ENCODE data around the gene ULK4.
A peak's percentile ranks its signal among the peaks of the same experiment; 100 is the strongest.
"Not testable (repeated sequence)": the region's sequence is repeated elsewhere in the genome, so short reads cannot be mapped to it uniquely, and the experiment has no call there.

ULK4 gene

DNA sequence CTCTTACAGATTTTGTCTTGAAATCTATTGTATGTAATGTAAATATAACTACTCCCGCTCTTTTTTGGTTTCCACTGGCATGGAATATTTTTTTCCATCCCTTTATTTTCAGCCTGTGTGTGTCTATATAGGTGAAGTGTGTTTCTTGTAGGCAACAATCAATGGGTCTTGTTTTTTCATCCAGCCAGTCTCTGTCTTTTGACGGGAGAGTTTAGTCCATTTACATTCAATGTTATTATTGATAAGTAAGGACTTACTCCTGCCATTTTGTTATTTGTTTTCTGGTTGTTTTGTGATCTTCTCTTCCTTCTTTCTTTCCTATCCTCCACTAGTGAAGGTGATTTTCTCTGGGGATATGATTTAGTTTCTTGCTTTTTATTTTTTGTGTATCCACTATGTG is 101.4 kb downstream of the ULK4 start:
- DNase-seq = not testable (repeated sequence)

DNA sequence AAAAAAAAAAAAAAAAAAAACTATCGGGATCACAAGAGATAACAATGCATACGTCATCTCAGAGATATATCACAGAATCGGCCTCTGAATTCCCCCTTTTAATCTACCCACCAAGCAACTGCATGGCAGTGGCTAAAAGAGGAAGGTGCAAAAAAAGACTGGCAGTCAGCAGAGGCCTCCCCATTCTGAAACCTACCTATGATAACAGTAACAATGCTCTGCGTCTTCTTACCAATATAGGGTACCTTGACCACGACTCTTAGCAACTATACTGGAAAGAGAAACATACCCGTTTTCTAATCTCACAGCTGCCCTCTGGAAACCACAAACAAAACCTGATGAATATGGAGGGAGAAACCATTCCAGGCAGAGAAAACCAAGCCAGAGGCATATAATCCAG is 106.9 kb downstream of the ULK4 start:
- DNase-seq = no peak

- no peak for DNase-seq
These were observed 108.2 kb downstream of the ULK4 start for GRCh38 chr3:41853540-41854196.

GRCh38 chr3:41848753-41849574 is 112.9 kb downstream of the ULK4 start:
- peak in 1 of 2 experiments; percentile 31 for DNase-seq

DNA sequence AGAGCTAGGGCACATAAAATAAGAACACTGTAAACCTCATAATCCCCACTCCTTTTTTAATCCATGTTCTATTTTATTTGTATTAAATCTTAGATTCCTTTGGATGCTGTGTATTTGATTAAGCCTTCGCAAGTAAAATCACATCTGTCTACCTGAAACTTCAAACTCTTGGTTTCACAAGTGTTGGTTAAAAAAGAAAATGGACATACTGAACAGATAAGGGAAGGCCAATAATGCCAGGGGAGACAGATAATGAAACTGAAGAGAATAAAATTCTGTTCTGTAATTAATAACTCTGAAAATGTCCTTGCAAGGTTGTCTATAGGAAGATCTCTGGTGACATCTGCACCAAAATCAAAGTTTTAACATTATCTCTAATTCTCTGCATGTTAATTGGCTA is 114.2 kb downstream of the ULK4 start:
- DNase-seq = no peak

GRCh38 chr3:41846850-41847249 is 115.1 kb downstream of the ULK4 start:
- no peak for DNase-seq

- no peak for DNase-seq
These were observed 116.1 kb downstream of the ULK4 start for GRCh38 chr3:41845826-41846225.

DNA sequence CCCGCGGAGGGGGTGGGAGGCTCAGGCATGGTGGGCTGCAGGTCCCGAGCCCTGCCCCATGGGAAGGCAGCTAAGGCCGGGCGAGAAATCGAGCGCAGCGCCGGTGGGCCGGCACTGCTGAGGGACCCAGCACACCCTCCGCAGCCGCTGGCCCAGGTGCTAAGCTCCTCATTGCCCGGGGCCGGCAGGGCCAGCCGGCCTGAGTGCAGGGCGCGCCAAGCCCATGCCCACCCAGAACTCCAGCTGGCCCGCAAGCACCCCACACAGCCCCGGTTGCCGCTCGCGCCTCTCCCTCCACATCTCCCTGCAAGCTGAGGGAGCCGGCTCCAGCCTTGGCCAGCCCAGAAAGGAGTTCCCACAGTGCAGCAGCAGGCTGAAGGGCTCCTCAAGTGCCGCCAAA is 117.6 kb downstream of the ULK4 start:
- not testable (repeated sequence) for DNase-seq

- DNase-seq = not testable (repeated sequence)
These were observed 120.8 kb downstream of the ULK4 start for GRCh38 chr3:41840936-41841668.

GRCh38 chr3:41836360-41837134 is 125.4 kb downstream of the ULK4 start:
- DNase-seq = peak; percentile 28 to 45

- DNase-seq = no peak
These were observed 128.3 kb downstream of the ULK4 start for GRCh38 chr3:41833628-41834027.

DNA sequence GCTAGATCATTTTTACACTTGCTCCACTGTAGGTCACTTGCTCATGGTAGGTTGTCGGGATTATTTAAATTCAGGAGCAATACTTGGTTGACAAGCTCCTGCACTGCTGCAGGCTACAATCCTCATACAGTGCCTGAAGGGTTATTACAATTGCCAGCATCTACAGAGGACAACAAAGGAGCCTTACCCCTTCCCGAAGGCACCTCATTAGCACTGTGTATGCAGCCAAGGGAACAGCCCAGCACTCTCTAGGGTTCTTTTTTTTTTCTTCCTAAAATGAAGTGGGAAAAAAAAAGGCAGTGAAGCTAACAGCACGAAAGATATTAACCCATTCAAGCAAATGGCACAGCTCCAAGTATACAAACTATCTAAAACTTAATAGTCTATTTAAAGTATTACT is 142.7 kb downstream of the ULK4 start:
- DNase-seq = no peak

DNA sequence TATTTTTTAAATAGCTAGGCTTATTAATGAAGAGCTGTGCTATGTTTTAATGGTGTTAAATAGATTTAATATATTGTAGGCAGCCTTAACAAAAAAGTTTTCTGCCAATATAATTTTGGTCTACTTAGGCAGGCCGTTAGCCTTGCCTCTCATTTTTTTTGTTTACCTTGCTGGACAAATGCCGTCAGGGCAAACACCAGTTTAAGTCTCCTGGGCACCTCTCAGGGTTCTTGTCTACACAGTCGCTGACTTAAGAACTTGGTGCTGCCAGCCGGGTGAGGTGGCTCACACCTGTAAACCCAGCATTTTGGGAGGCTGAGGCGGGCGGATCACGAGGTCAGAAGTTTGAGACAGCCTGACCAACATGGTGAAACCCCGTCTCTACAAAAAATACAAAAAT is 153.3 kb downstream of the ULK4 start:
- DNase-seq = no peak

DNA sequence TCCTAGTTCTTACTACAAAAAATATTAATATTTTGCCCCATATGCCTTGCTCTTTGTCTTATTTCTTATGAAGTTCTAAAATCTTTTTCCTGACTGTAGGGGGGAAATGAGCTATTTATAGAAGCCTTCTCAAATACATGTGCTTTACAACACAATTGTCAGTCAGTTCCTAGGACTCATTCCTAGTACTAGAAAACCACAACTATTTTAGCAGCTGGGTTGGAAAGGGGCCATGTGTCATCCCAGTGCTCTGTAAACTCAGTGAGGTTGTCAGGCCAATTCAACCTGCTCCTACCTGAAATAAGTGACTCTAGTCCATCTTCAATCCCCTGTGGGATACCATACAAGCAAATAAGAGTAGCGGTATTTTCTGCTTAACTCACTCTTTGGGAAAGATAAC is 153.8 kb downstream of the ULK4 start:
- no peak for DNase-seq

DNA sequence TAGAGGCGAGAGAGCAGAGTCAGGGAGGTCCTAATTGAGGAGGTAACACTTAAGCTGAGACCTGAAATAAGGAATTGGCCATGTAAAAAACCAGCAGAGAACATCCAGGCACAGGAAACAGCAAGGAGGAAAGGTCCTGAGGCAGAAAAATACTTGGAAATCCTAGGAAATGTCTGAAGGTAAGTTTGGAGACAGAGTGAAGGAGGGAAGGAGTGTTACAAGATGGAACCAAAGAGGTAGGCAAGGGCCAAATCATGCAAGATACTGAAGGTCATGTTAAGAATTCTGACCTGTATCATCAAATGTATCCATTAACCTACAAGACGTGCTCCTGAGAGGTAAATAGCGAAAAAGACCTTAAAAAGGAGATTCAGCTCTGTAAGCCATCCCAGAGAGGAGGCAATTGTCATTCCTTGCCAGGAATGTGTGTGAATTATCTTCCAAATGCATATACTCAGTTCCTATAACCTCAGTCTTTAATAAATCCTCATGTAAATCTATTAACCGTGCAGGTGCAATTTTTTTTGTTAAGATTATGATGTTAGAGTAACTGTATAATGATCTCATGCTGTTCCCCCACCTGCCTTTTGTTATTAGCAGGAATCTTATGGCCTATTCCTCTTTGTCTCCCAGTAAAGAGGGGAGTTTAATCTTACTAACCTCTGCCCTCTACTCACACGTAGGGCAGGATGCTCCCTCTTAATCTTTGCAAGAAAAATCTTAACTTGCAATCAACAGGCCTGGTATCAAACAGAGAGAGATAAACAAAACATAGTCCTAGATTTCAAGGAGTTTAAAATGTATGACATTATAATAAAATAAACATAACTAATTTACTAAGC is 166.9 kb downstream of the ULK4 start:
- no peak for DNase-seq

GRCh38 chr3:41792806-41793205 is 169.1 kb downstream of the ULK4 start:
- no peak for DNase-seq

DNA sequence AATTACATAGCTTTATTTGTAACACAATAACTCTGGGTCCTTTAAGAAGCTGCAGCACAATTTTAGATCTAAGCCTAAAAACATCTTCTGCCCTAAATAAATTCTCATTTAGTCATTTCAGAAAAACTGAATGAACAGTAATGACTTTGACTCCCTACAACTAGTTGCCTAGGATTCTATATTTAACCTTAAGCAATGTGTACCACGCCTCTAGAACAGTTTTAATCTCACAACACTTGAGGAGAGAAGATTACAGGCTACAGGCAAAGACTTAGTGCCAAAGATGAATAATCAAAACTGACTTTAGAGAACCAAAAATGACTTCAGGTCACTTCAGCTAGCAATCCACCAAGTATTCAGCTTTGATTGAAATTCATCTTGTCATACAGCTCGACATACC is 192.8 kb downstream of the ULK4 start:
- no peak for DNase-seq

- no peak for DNase-seq
These were observed 193.5 kb downstream of the ULK4 start for GRCh38 chr3:41768363-41768762.

DNA sequence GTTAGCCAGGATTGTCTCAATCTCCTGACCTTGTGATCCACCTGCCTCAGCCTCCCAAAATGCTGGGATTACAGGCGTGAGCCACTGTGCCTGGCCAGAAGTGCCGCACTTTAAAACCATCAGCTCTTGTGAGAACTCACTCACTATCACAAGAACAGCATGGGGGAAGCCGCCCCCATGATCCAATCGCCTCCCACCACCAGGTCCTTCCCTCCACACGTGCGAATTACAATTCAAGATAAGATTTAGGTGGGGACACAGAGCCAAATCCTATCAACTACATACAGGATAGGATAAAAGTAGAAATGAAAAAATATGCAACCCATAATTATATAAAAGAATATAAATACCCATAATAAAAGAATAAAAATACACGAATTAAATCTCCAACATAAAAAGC is 199.0 kb downstream of the ULK4 start:
- not testable (repeated sequence) for DNase-seq

GRCh38 chr3:41753651-41754050 is 208.3 kb downstream of the ULK4 start:
- no peak for DNase-seq

- DNase-seq = no peak
These were observed 210.3 kb downstream of the ULK4 start for GRCh38 chr3:41751597-41751996.

GRCh38 chr3:41749988-41750387 is 211.9 kb downstream of the ULK4 start:
- DNase-seq = no peak

Data from activated T-cell treated with anti-CD3 and anti-CD28 coated beads, Interleukin-2, amount 50 U/mL, for 48 hours (primary cell).